ENCODE data around the gene TNFRSF11A. TPM values are rescaled to one million over a fixed set of nuclear protein-coding genes. Genes with fewer than 3 reads are reported as not detected.

Gene TNFRSF11A
- total RNA-seq, 1 donor from 2014 or later, result 0.75 TPM

GRCh38 chr18:62336618-62337017, 11.5 kb downstream of the TNFRSF11A start:
- H3K4me1 ChIP-seq (ENCODE audit: insufficient read depth, low read length), result peaks cover 19% of the 10 kb centered on the region
- H3K4me3 ChIP-seq (ENCODE audit: insufficient read depth, low read depth, low read length), result no peak overlapping the region
- H3K27ac ChIP-seq (ENCODE audit: low read depth, low read length), result no peak overlapping the region
- H3K9ac ChIP-seq (ENCODE audit: low read length), result no peak overlapping the region
- TF ChIP-seq EZH2 (IDR thresholded peaks at IDR 0.05; ENCODE audit: insufficient read depth, low read length) (no peak), CTCF (IDR thresholded peaks at IDR 0.05; ENCODE audit: insufficient read depth, low read depth, low read length) (no peak)
- H3K27me3 ChIP-seq (ENCODE audit: insufficient read depth, low read length), result peaks cover 15% of the 10 kb centered on the region
- peaks cover 2% of the 10 kb centered on the region for H3K9me3 Mint-ChIP-seq (ENCODE audit: unreplicated experiment)
- H3K36me3 Mint-ChIP-seq (ENCODE audit: low read depth, unreplicated experiment), result peaks cover 2% of the 10 kb centered on the region
- H4K20me1 ChIP-seq (ENCODE audit: insufficient read depth, low read length), result no peaks in the 10 kb centered on the region
- H3K4me3 Mint-ChIP-seq (ENCODE audit: unreplicated experiment), result no peak overlapping the region
- H3K4me2 ChIP-seq (ENCODE audit: low read length), result no peak overlapping the region
- DNase-seq (ENCODE audit: low read depth) (no peak), FAIRE-seq (no peak)
- no peak overlapping the region for H3K27ac Mint-ChIP-seq (ENCODE audit: unreplicated experiment)
- peaks cover 6% of the 10 kb centered on the region for H3K27me3 Mint-ChIP-seq (ENCODE audit: low read depth, unreplicated experiment)
- H3K36me3 ChIP-seq (ENCODE audit: insufficient read depth, low read length), result no peaks in the 10 kb centered on the region
- peaks cover 11% of the 10 kb centered on the region for H3K4me1 Mint-ChIP-seq (ENCODE audit: low read depth, unreplicated experiment)
- H3K79me2 ChIP-seq (ENCODE audit: insufficient read depth, low read length), result no peaks in the 10 kb centered on the region
- H2AFZ ChIP-seq (ENCODE audit: low read depth, low read length), result no peak overlapping the region
- no peaks in the 10 kb centered on the region for H3K9me3 ChIP-seq (ENCODE audit: insufficient read depth, low read depth, low read length)

GRCh38 chr18:62337336-62337735, 12.2 kb downstream of the TNFRSF11A start:
- peaks cover 18% of the 10 kb centered on the region for H3K4me1 ChIP-seq (ENCODE audit: insufficient read depth, low read length)
- no peak overlapping the region for H3K27ac Mint-ChIP-seq (ENCODE audit: unreplicated experiment)
- H3K27ac ChIP-seq (ENCODE audit: low read depth, low read length), result no peak overlapping the region
- H3K4me3 ChIP-seq (ENCODE audit: insufficient read depth, low read depth, low read length), result no peak overlapping the region
- TF ChIP-seq EZH2 (IDR thresholded peaks at IDR 0.05; ENCODE audit: insufficient read depth, low read length) (no peak), CTCF (IDR thresholded peaks at IDR 0.05; ENCODE audit: insufficient read depth, low read depth, low read length) (no peak)
- no peaks in the 10 kb centered on the region for H3K36me3 ChIP-seq (ENCODE audit: insufficient read depth, low read length)
- H3K4me2 ChIP-seq (ENCODE audit: low read length), result no peak overlapping the region
- H3K4me1 Mint-ChIP-seq (ENCODE audit: low read depth, unreplicated experiment), result peaks cover 11% of the 10 kb centered on the region
- DNase-seq (ENCODE audit: low read depth), result no peak
- no peak overlapping the region for H2AFZ ChIP-seq (ENCODE audit: low read depth, low read length)
- no peaks in the 10 kb centered on the region for H3K79me2 ChIP-seq (ENCODE audit: insufficient read depth, low read length)
- H3K9ac ChIP-seq (ENCODE audit: low read length), result no peak overlapping the region
- H4K20me1 ChIP-seq (ENCODE audit: insufficient read depth, low read length), result no peaks in the 10 kb centered on the region
- H3K4me3 Mint-ChIP-seq (ENCODE audit: unreplicated experiment), result no peak overlapping the region
- H3K9me3 Mint-ChIP-seq (ENCODE audit: unreplicated experiment), result peaks cover 2% of the 10 kb centered on the region
- no peaks in the 10 kb centered on the region for H3K9me3 ChIP-seq (ENCODE audit: insufficient read depth, low read depth, low read length)
- peaks cover 9% of the 10 kb centered on the region for H3K27me3 ChIP-seq (ENCODE audit: insufficient read depth, low read length)
- peaks cover 2% of the 10 kb centered on the region for H3K36me3 Mint-ChIP-seq (ENCODE audit: low read depth, unreplicated experiment)
- FAIRE-seq, result no peak
- H3K27me3 Mint-ChIP-seq (ENCODE audit: low read depth, unreplicated experiment), result peaks cover 6% of the 10 kb centered on the region

GRCh38 chr18:62338446-62339105, 13.5 kb downstream of the TNFRSF11A start:
- H4K20me1 ChIP-seq (ENCODE audit: insufficient read depth, low read length), result no peaks in the 10 kb centered on the region
- peaks cover 18% of the 10 kb centered on the region for H3K4me1 ChIP-seq (ENCODE audit: insufficient read depth, low read length)
- Mint-ChIP-seq H3K36me3 (ENCODE audit: low read depth, unreplicated experiment) (peaks cover 2% of the 10 kb centered on the region), H3K27me3 (ENCODE audit: low read depth, unreplicated experiment) (peaks cover 9% of the 10 kb centered on the region), H3K27ac (ENCODE audit: unreplicated experiment) (no peak overlapping the region), H3K4me3 (ENCODE audit: unreplicated experiment) (no peak overlapping the region), H3K9me3 (ENCODE audit: unreplicated experiment) (peaks cover 2% of the 10 kb centered on the region), H3K4me1 (ENCODE audit: low read depth, unreplicated experiment) (peaks cover 11% of the 10 kb centered on the region)
- H3K9ac ChIP-seq (ENCODE audit: low read length), result no peak overlapping the region
- H3K36me3 ChIP-seq (ENCODE audit: insufficient read depth, low read length), result no peaks in the 10 kb centered on the region
- DNase-seq (ENCODE audit: low read depth) (no peak), FAIRE-seq (no peak)
- no peak overlapping the region for H3K4me3 ChIP-seq (ENCODE audit: insufficient read depth, low read depth, low read length)
- no peak overlapping the region for H3K4me2 ChIP-seq (ENCODE audit: low read length)
- no peak overlapping the region for H3K27ac ChIP-seq (ENCODE audit: low read depth, low read length)
- H3K9me3 ChIP-seq (ENCODE audit: insufficient read depth, low read depth, low read length), result no peaks in the 10 kb centered on the region
- no peaks in the 10 kb centered on the region for H3K79me2 ChIP-seq (ENCODE audit: insufficient read depth, low read length)
- no peak overlapping the region for H2AFZ ChIP-seq (ENCODE audit: low read depth, low read length)
- TF ChIP-seq EZH2 (IDR thresholded peaks at IDR 0.05; ENCODE audit: insufficient read depth, low read length) (no peak), CTCF (IDR thresholded peaks at IDR 0.05; ENCODE audit: insufficient read depth, low read depth, low read length) (no peak)
- peaks cover 8% of the 10 kb centered on the region for H3K27me3 ChIP-seq (ENCODE audit: insufficient read depth, low read length)

All from astrocyte (in vitro differentiated cells and primary cell).